Measurements from ENCODE around the gene CRIP3. TPM values are rescaled to one million over a fixed set of nuclear protein-coding genes. Genes with fewer than 3 reads are reported as not detected.

The CRIP3 gene
- total and polyA plus RNA-seq, 10 of the 15 experiments (the other 5 are each of a cell fraction or from before 2014, with no cell fraction given): 1.5 to 9.2 (median 2.2) TPM

DNA sequence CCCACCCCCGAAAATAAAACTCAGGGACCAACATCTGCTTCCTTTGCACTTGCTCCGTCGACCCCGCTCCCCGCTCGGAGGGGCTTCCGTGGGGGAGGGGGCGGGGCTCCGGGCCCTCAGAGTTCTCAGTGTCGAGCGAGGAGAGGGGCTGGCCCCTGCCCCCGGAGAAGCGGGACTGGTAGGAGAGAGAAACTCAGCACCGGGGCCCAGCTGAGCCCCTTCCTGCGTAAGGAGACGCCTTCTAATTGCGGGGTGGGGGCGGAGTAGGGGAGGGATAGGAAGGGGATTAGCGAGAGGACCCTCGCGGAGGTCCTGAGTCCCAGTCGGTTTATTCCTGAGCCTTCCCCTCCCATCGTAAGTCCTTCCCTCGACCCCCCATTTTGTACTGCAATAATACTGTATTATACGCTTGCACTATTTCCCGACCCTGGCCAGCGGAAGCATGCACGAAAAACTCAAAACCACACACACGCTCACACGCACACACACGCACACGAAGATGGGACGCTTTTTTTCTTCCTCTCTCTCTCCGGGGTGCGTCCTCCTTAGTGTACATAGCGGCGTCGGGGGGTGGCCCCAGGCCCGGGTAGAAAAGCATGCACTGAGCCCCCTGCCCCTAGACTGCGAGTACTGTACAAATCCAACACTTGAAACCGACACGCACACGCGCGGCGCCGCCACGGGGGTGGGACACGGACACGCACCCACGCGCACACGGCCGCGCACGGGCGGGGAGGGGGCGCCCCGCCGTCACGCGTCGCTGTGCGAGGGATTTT, 32.6 kb downstream of the CRIP3 start (continued):
- TF ChIP-seq, protein P1, sequence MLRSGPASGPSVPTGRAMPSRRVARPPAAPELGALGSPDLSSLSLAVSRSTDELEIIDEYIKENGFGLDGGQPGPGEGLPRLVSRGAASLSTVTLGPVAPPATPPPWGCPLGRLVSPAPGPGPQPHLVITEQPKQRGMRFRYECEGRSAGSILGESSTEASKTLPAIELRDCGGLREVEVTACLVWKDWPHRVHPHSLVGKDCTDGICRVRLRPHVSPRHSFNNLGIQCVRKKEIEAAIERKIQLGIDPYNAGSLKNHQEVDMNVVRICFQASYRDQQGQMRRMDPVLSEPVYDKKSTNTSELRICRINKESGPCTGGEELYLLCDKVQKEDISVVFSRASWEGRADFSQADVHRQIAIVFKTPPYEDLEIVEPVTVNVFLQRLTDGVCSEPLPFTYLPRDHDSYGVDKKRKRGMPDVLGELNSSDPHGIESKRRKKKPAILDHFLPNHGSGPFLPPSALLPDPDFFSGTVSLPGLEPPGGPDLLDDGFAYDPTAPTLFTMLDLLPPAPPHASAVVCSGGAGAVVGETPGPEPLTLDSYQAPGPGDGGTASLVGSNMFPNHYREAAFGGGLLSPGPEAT (IDR thresholded peaks at IDR 0.05; ENCODE audit: low read depth): no peak
- TF ChIP-seq HDAC6 (IDR thresholded peaks at IDR 0.05; ENCODE audit: unreplicated experiment): no peak
- TF ChIP-seq, protein P2, sequence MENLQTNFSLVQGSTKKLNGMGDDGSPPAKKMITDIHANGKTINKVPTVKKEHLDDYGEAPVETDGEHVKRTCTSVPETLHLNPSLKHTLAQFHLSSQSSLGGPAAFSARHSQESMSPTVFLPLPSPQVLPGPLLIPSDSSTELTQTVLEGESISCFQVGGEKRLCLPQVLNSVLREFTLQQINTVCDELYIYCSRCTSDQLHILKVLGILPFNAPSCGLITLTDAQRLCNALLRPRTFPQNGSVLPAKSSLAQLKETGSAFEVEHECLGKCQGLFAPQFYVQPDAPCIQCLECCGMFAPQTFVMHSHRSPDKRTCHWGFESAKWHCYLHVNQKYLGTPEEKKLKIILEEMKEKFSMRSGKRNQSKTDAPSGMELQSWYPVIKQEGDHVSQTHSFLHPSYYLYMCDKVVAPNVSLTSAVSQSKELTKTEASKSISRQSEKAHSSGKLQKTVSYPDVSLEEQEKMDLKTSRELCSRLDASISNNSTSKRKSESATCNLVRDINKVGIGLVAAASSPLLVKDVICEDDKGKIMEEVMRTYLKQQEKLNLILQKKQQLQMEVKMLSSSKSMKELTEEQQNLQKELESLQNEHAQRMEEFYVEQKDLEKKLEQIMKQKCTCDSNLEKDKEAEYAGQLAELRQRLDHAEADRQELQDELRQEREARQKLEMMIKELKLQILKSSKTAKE (IDR thresholded peaks at IDR 0.05; ENCODE audit: low read depth, poor library complexity, severe bottlenecking): no peak
- TF ChIP-seq, protein P3, sequence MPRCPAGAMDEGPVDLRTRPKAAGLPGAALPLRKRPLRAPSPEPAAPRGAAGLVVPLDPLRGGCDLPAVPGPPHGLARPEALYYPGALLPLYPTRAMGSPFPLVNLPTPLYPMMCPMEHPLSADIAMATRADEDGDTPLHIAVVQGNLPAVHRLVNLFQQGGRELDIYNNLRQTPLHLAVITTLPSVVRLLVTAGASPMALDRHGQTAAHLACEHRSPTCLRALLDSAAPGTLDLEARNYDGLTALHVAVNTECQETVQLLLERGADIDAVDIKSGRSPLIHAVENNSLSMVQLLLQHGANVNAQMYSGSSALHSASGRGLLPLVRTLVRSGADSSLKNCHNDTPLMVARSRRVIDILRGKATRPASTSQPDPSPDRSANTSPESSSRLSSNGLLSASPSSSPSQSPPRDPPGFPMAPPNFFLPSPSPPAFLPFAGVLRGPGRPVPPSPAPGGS (IDR thresholded peaks at IDR 0.05; ENCODE audit: borderline replicate concordance, insufficient read depth, low read depth, low read length, poor library complexity, severe bottlenecking): no peak
- TF ChIP-seq LARP7 (IDR thresholded peaks at IDR 0.05): no peak
- TF ChIP-seq IKZF2 (IDR thresholded peaks at IDR 0.05): peak; percentile 18 to 38; a peak in 1 of 4 replicates
- no peak for TF ChIP-seq TCF3 (IDR thresholded peaks at IDR 0.05; ENCODE audit: borderline replicate concordance, insufficient read depth, low read depth, low read length)
- TF ChIP-seq, protein P4, sequence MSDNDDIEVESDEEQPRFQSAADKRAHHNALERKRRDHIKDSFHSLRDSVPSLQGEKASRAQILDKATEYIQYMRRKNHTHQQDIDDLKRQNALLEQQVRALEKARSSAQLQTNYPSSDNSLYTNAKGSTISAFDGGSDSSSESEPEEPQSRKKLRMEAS (IDR thresholded peaks at IDR 0.05; ENCODE audit: low read depth, low read length): no peak
- TF ChIP-seq IKZF1 (conservative IDR thresholded peaks at IDR 0.05): peak; percentile 56
- no peak for TF ChIP-seq KDM1A (IDR thresholded peaks at IDR 0.05; ENCODE audit: borderline replicate concordance)
- no peak for TF ChIP-seq SRF (IDR thresholded peaks at IDR 0.05; ENCODE audit: low read depth in 2 of 2, low read length in 2 of 2)
- TF ChIP-seq, protein P5, sequence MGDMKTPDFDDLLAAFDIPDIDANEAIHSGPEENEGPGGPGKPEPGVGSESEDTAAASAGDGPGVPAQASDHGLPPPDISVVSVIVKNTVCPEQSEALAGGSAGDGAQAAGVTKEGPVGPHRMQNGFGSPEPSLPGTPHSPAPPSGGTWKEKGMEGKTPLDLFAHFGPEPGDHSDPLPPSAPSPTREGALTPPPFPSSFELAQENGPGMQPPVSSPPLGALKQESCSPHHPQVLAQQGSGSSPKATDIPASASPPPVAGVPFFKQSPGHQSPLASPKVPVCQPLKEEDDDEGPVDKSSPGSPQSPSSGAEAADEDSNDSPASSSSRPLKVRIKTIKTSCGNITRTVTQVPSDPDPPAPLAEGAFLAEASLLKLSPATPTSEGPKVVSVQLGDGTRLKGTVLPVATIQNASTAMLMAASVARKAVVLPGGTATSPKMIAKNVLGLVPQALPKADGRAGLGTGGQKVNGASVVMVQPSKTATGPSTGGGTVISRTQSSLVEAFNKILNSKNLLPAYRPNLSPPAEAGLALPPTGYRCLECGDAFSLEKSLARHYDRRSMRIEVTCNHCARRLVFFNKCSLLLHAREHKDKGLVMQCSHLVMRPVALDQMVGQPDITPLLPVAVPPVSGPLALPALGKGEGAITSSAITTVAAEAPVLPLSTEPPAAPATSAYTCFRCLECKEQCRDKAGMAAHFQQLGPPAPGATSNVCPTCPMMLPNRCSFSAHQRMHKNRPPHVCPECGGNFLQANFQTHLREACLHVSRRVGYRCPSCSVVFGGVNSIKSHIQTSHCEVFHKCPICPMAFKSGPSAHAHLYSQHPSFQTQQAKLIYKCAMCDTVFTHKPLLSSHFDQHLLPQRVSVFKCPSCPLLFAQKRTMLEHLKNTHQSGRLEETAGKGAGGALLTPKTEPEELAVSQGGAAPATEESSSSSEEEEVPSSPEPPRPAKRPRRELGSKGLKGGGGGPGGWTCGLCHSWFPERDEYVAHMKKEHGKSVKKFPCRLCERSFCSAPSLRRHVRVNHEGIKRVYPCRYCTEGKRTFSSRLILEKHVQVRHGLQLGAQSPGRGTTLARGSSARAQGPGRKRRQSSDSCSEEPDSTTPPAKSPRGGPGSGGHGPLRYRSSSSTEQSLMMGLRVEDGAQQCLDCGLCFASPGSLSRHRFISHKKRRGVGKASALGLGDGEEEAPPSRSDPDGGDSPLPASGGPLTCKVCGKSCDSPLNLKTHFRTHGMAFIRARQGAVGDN (IDR thresholded peaks at IDR 0.05): peak; percentile 48; the same call in 1 of the 2 replicates
- no peak for TF ChIP-seq NFYB (IDR thresholded peaks at IDR 0.05; ENCODE audit: insufficient read depth, low read depth, low read length)
- TF ChIP-seq RCOR1 (conservative IDR thresholded peaks at IDR 0.05; ENCODE audit: low read depth, low read length): no peak
- no peak for TF ChIP-seq CEBPB (IDR thresholded peaks at IDR 0.05; ENCODE audit: borderline replicate concordance in 1 of 2, low read depth in 2 of 2, low read length in 2 of 2)
